GM23248 (cell line): Measurements from ENCODE around the gene PSMB3. TPM values are rescaled to one million over a fixed set of nuclear protein-coding genes. Genes with fewer than 3 reads are reported as not detected.

ENCODE experiments used
- DNase-seq: peaks from one replicate; pipeline ENCODE4 v3.0.0-alpha.2; 2015
- H2AFZ ChIP-seq: fragments of 200-600 bp; sonication (generic); 2 replicates; pipeline ENCODE4 v1.6.1; 2016; ENCODE audit warnings: antibody characterized with exemption
- H3F3A ChIP-seq: fragments of 200-600 bp; sonication (generic); 2 replicates; pipeline ENCODE4 v1.6.1; 2016; ENCODE audit warnings: mild to moderate bottlenecking, antibody characterized with exemption, mixed run types; ENCODE audit not compliant: insufficient read depth
- H3K27ac ChIP-seq: fragments of 200-600 bp; sonication (generic); 2 replicates; pipeline ENCODE4 v1.5.1; 2016; ENCODE audit warnings: mild to moderate bottlenecking
- H3K27me3 ChIP-seq: fragments of 200-600 bp; sonication (generic); replicated peaks from 2 replicates; pipeline ENCODE4 v1.6.1; 2016; ENCODE audit warnings: mild to moderate bottlenecking; ENCODE audit not compliant: insufficient read depth
- H3K36me3 ChIP-seq: fragments of 200-600 bp; sonication (generic); 2 replicates; pipeline ENCODE4 v1.6.1; 2016; ENCODE audit warnings: low read depth, mild to moderate bottlenecking
- H3K4me1 ChIP-seq: fragments of 200-600 bp; sonication (generic); 2 replicates; pipeline ENCODE4 v1.6.1; 2016; ENCODE audit warnings: mild to moderate bottlenecking; ENCODE audit not compliant: insufficient read depth
- H3K4me2 ChIP-seq: fragments of 200-600 bp; sonication (generic); one replicate; pipeline ENCODE4 v1.6.1; 2016; ENCODE audit warnings: mild to moderate bottlenecking; ENCODE audit not compliant: unreplicated experiment
- H3K4me3 ChIP-seq: fragments of 200-600 bp; sonication (generic); 2 replicates; pipeline ENCODE4 v1.5.1; 2016; ENCODE audit warnings: mild to moderate bottlenecking
- H3K79me2 ChIP-seq: fragments of 200-600 bp; sonication (generic); 2 replicates; pipeline ENCODE4 v1.6.1; 2016; ENCODE audit warnings: mild to moderate bottlenecking; ENCODE audit not compliant: insufficient read depth
- H3K9ac ChIP-seq: fragments of 200-600 bp; sonication (generic); 2 replicates; pipeline ENCODE4 v1.6.1; 2016; ENCODE audit warnings: mild to moderate bottlenecking
- H3K9me2 ChIP-seq: fragments of 200-600 bp; sonication (generic); 2 replicates; pipeline ENCODE4 v1.6.1; 2016; ENCODE audit warnings: mixed run types, mild to moderate bottlenecking, moderate library complexity; ENCODE audit not compliant: insufficient read depth
- H3K9me3 ChIP-seq: fragments of 200-600 bp; sonication (generic); one replicate; pipeline ENCODE4 v1.6.1; 2017; ENCODE audit warnings: low read depth
- H4K20me1 ChIP-seq: fragments of 200-600 bp; sonication (generic); 2 replicates; pipeline ENCODE4 v1.6.0; 2016; ENCODE audit not compliant: insufficient read depth
- EZH2 ChIP-seq: fragments of 200-600 bp; sonication (generic); IDR thresholded peaks from 2 replicates; pipeline ENCODE4 v1.6.1; 2018; ENCODE audit warnings: antibody characterized with exemption, mild to moderate bottlenecking; ENCODE audit not compliant: insufficient read depth, poor library complexity, severe bottlenecking
- EZH2phosphoT487 ChIP-seq: fragments of 200-600 bp; sonication (generic); IDR thresholded peaks from 2 replicates; pipeline ENCODE4 v1.6.1; 2018; ENCODE audit warnings: antibody characterized with exemption, moderate library complexity, mild to moderate bottlenecking, low read depth; ENCODE audit not compliant: insufficient read depth
- WGBS, 2 experiments: methylation state at CpG; one replicate each; pipeline ENCODE4 v1.1.6; 2015 to 2017; ENCODE audit warnings: low lambda C conversion rate in 2 of 2, low coverage in 1 of 2; ENCODE audit errors: missing lambda C conversion rate in 2 of 2; 5-methylcytosine and 5-hydroxymethylcytosine counted together
- in situ Hi-C: fragments of 300-500 bp; cut with MboI; formaldehyde crosslinking; loops from 2 replicates; pipeline ENCODE4 v1.15.0; 2020
- polyA plus RNA-seq: library from polyadenylated mRNA; unstranded; fragments of >200 nt; fragmentation: Nextera tagmentation; extraction: Ambion mirVana; gene quantifications from 2 replicates; pipeline ENCODE4 v1.2.1, GENCODE V29; 2016
- total RNA-seq: library from RNA; depleted of rRNA; stranded (reverse); fragments of >200 nt; shearing (Covaris generic); gene quantifications from 2 replicates; pipeline ENCODE4 v1.2.3, GENCODE V29; 2014

The PSMB3 gene
- total and polyA plus RNA-seq, 2 experiments from 2014 or later, result 149 to 310 TPM

GRCh38 chr17:38766341-38766740 is 13.8 kb downstream of the PSMB3 start:
- Histone ChIP-seq H3K36me3 (peaks cover 17% of the 10 kb centered on the region; the same call in 1 of the 2 replicates), H3K4me2 (no peak overlapping the region), H3F3A (peaks cover 29% of the 10 kb centered on the region; the same call in 1 of the 2 replicates), H3K79me2 (no peaks in the 10 kb centered on the region), H4K20me1 (no peaks in the 10 kb centered on the region), H3K27ac (no peak overlapping the region), H3K4me3 (no peak overlapping the region), H3K27me3 (no peaks in the 10 kb centered on the region), H3K9ac (no peak overlapping the region), H3K4me1 (no peaks in the 10 kb centered on the region), H3K9me3 (no peaks in the 10 kb centered on the region), H2AFZ (no peak overlapping the region), H3K9me2 (no peaks in the 10 kb centered on the region)
- no peak for DNase-seq
- in situ Hi-C loops, result no loop called here
- TF ChIP-seq EZH2phosphoT487, result no peak
- no peak for TF ChIP-seq EZH2
- 92 to 94% methylated on average over 5 of the region's 5 CpGs for WGBS, 2 experiments

DNA sequence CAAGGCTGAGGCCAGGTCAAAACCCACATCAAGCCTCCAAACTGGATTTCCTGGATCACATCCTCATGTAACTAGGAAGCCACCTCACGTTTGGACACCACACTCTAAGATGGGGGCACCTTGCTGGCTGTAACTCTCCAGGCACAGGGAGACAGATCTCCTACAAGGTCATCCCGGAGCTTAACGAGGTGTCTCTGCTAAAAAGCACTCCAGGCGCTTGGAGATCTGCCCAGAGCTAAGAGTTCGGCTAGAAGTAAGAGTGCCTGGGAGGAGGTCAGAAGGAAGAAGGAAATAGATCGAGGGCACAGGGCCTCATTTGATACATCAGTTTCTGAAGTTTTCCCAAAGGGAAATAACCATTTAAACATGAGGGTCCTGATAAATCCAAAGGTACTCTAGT is 15.9 kb downstream of the PSMB3 start:
- no peak overlapping the region for H3K4me3 ChIP-seq
- no peaks in the 10 kb centered on the region for H3K79me2 ChIP-seq
- no peak overlapping the region for H3K9ac ChIP-seq
- H3K9me2 ChIP-seq, result no peaks in the 10 kb centered on the region
- 0 out of 2 replicates have a peak, but pooled peaks cover 12% of the 10 kb centered on the region for H3F3A ChIP-seq
- in situ Hi-C loops, result no loop called here
- peaks cover 34% of the 10 kb centered on the region; the same call in 1 of the 2 replicates for H3K36me3 ChIP-seq
- DNase-seq, result no peak
- H3K27me3 ChIP-seq, result no peaks in the 10 kb centered on the region
- H3K9me3 ChIP-seq, result no peaks in the 10 kb centered on the region
- H4K20me1 ChIP-seq, result no peaks in the 10 kb centered on the region
- H3K4me2 ChIP-seq, result no peak overlapping the region
- TF ChIP-seq EZH2phosphoT487, result no peak
- H3K4me1 ChIP-seq, result no peaks in the 10 kb centered on the region
- H3K27ac ChIP-seq, result no peak overlapping the region
- H2AFZ ChIP-seq, result no peak overlapping the region
- WGBS, 2 experiments, result 65 to 68% methylated on average over 6 of the region's 6 CpGs

DNA sequence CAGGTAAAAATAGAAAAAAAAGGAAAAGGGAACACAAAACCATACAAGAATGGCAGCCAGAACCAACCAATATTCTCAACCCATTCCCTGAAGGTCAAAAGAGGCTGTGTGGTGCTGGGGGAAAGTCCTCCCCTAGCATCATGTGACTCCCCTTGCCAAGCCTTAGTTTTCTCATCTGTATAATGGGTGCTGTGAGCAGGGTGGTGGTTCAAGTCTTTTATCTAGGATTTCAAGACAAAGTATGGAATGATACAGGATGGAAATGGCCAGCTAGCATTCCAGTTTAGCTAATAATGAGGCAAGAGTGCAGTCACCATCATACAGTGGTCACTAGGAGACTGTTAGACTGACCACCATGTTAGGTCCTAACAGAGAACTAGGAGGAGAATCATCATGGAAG is 20.7 kb downstream of the PSMB3 start:
- DNase-seq, result no peak
- Histone ChIP-seq H3K4me1 (peaks cover 3% of the 10 kb centered on the region; the same call in 1 of the 2 replicates), H3K27me3 (no peaks in the 10 kb centered on the region), H3K27ac (no peak overlapping the region), H3K9me3 (no peaks in the 10 kb centered on the region), H3F3A (peaks cover 8% of the 10 kb centered on the region), H4K20me1 (no peaks in the 10 kb centered on the region), H3K9me2 (no peaks in the 10 kb centered on the region), H3K4me3 (no peak overlapping the region), H3K79me2 (no peaks in the 10 kb centered on the region), H3K4me2 (no peak overlapping the region), H2AFZ (no peak overlapping the region), H3K36me3 (peaks cover 62% of the 10 kb centered on the region), H3K9ac (no peak overlapping the region)
- in situ Hi-C loops, result no loop called here
- TF ChIP-seq EZH2 (no peak), EZH2phosphoT487 (no peak)

- in situ Hi-C loops, result no loop called here
Observed at GRCh38 chr17:38777641-38778250, 25.2 kb downstream of the PSMB3 start.

More at GRCh38 chr17:38777641-38778250, 25.2 kb downstream of the PSMB3 start:
- no peaks in the 10 kb centered on the region for H3K79me2 ChIP-seq
- no peaks in the 10 kb centered on the region for H3K9me3 ChIP-seq
- 58 to 61% methylated on average over 7 of the region's 7 CpGs for WGBS, 2 experiments
- H3K9me2 ChIP-seq, result no peaks in the 10 kb centered on the region
- H3F3A ChIP-seq, result peaks cover 5% of the 10 kb centered on the region
- peaks cover 73% of the 10 kb centered on the region for H3K36me3 ChIP-seq
- H4K20me1 ChIP-seq, result no peaks in the 10 kb centered on the region
- H3K27me3 ChIP-seq, result no peaks in the 10 kb centered on the region
- peak; percentile 70 for DNase-seq
- no peak overlapping the region for H3K4me3 ChIP-seq
- H3K27ac ChIP-seq, result peak overlapping the region; percentile 32; the same call in 1 of the 2 replicates
- no peak overlapping the region for H3K4me2 ChIP-seq
- no peak overlapping the region for H2AFZ ChIP-seq
- peaks cover 4% of the 10 kb centered on the region; the same call in 1 of the 2 replicates for H3K4me1 ChIP-seq
- H3K9ac ChIP-seq, result no peak overlapping the region
- TF ChIP-seq EZH2phosphoT487 (no peak), EZH2 (no peak)
